ENCODE results near the gene CNTNAP2.

- TF ChIP-seq EZH2phosphoT487 (IDR thresholded peaks at IDR 0.05; ENCODE audit: borderline replicate concordance, low read depth, low read length) (no peak), CTCF (conservative IDR thresholded peaks at IDR 0.05; ENCODE audit: low read length) (no peak)
These were observed 1029.6 kb downstream of the CNTNAP2 start for GRCh38 chr7:147146169-147146568.
